NCI-H2081 (cell line): ENCODE data around the gene HAVCR1.

Source experiments
- DNase-seq, 2 experiments: peaks; one replicate each; lab custom pipeline; 2025; lab: John Stamatoyannopoulos, UW

HAVCR1 gene

DNA sequence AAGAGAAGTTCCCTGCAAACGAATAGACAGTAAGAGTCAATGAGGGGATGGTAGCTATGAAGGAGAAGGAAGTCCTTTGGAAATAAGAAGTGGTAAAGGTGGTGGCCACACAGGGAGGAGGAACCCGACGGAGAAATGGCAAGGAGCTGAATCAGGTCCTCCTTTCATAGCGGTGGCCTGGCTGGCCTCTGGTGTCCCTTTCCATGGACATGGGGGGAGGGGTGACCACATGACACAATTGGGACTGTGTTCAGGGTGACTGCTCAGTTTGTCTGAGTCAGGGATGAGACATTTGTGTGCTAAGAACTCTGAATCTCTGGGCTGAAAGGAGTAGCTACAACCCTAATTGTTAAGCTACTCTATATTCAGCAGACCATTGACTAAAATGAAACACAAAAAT lies 67.2 kb downstream of the HAVCR1 start:
- no peak for DNase-seq

- no peak for DNase-seq
Observed at GRCh38 chr5:156984064-156984463, 74.9 kb downstream of the HAVCR1 start.

- DNase-seq: no peak
Observed at GRCh38 chr5:156981481-156981880, 77.4 kb downstream of the HAVCR1 start.
